K562 (cell line): ENCODE results near the gene IRF8. TPM values are rescaled to one million over a fixed set of nuclear protein-coding genes. Genes with fewer than 3 reads are reported as not detected.

Source experiments
- ATAC-seq: fragments of 200-7000 bp; cut with Tn5 transposase; 3 replicates; pipeline ENCODE4 v1.9.1; 2020; ENCODE audit warnings: moderate library complexity
- Bru-seq: library from RNA; stranded (reverse); fragments of 400-500 nt; gene quantifications from one replicate; lab custom pipeline; 2021; lab: Mats Ljungman, UMichigan
- BruChase-seq, 2 experiments: library from RNA; stranded (reverse); fragments of 400-500 nt; gene quantifications; one replicate each; lab custom pipeline; 2021; lab: Mats Ljungman, UMichigan
- BruUV-seq: library from RNA; stranded (reverse); fragments of 400-500 nt; replicated peaks from 2 replicates; lab custom pipeline; 2021; lab: Mats Ljungman, UMichigan
- CTCF ChIA-PET: fragments of 300-600 bp; formaldehyde crosslinking; extraction: SDS; loops from one replicate; lab custom pipeline; 2021; ENCODE audit warnings: low intra/inter-chr PET ratio; lab: Yijun Ruan, JAX
- POLR2A ChIA-PET: fragments of 300-600, 350-650 bp; sonication (Branson Sonifier 250); formaldehyde crosslinking; extraction: SDS; loops from one replicate; lab custom pipeline; 2021; ENCODE audit warnings: antibody characterized with exemption, inconsistent platforms; lab: Yijun Ruan, JAX
- DNase-seq, 4 experiments: peaks; one replicate each; pipeline versions ENCODE4 v3.0.0 to v3.0.0-alpha.2; 2011 to 2018; ENCODE audit warnings: low spot score in 3 of 4, mixed read lengths in 3 of 4; ENCODE audit errors: extremely low read depth in 1 of 4
- FAIRE-seq: peaks from 2 replicates; lab custom pipeline; 2011; peaks lifted over from hg19 to GRCh38; lab: Jason Lieb, UNC
- H2AFZ ChIP-seq: 2 replicates; pipeline ENCODE4 v1.6.0; 2011; ENCODE audit warnings: low read depth, low read length, control low read depth, inconsistent platforms
- H3K27ac ChIP-seq: fragments of 200-600 bp; 3 replicates; pipeline ENCODE4 v1.8.0; 2011; ENCODE audit warnings: low read depth, mild to moderate bottlenecking, control low read depth, inconsistent platforms, low read length, moderate library complexity, mixed read lengths; ENCODE audit errors: extremely low read depth
- H3K27me3 ChIP-seq, 2 experiments: fragments of 300-600 bp in 1 of 2; 2 replicates in 1 of 2; 3 replicates in 1 of 2; pipeline versions ENCODE4 v1.6.0 to v1.8.0; 2011; ENCODE audit warnings: inconsistent platforms in 2 of 2, low read length in 2 of 2, mild to moderate bottlenecking in 1 of 2, mixed read lengths in 1 of 2, moderate library complexity in 1 of 2; ENCODE audit not compliant: control insufficient read depth in 2 of 2, insufficient read depth in 2 of 2
- H3K36me3 ChIP-seq: fragments of 300-600 bp; 3 replicates; pipeline ENCODE4 v1.8.0; 2011; ENCODE audit warnings: mild to moderate bottlenecking, low read length, inconsistent platforms; ENCODE audit not compliant: control insufficient read depth, insufficient read depth
- H3K4me1 ChIP-seq, 2 experiments: fragments of 200-600 bp in 1 of 2; replicated peaks in 1 of 2; 2 replicates in 1 of 2; 3 replicates in 1 of 2; pipeline versions ENCODE4 v1.5.1 to v1.8.0; 2011; ENCODE audit warnings: inconsistent platforms in 2 of 2, low read length in 2 of 2, mild to moderate bottlenecking in 1 of 2, mixed read lengths in 1 of 2, moderate library complexity in 1 of 2; ENCODE audit not compliant: control insufficient read depth in 2 of 2, insufficient read depth in 2 of 2
- H3K4me2 ChIP-seq: 2 replicates; pipeline ENCODE4 v1.6.1; 2011; ENCODE audit warnings: low read length, control low read depth, inconsistent platforms, mixed read lengths; ENCODE audit not compliant: insufficient read depth
- H3K4me3 ChIP-seq: fragments of 200-600 bp; sonication (generic), shearing (Covaris generic); 2 replicates; pipeline ENCODE4 v1.5.1; 2016; ENCODE audit warnings: control low read depth, inconsistent platforms
- H3K79me2 ChIP-seq: fragments of 200-600 bp; 3 replicates; pipeline ENCODE4 v1.8.0; 2011; ENCODE audit warnings: low read length, inconsistent platforms; ENCODE audit not compliant: control insufficient read depth, insufficient read depth
- H3K9ac ChIP-seq, 2 experiments: 2 replicates each; pipeline versions ENCODE4 v1.6.0 to v1.6.1; 2011; ENCODE audit warnings: low read depth in 2 of 2, low read length in 2 of 2, control low read depth in 1 of 2, inconsistent platforms in 1 of 2, mild to moderate bottlenecking in 1 of 2, mixed read lengths in 1 of 2; ENCODE audit not compliant: insufficient read depth in 1 of 2
- H3K9me1 ChIP-seq: one replicate; pipeline ENCODE4 v1.6.0; 2011; ENCODE audit warnings: inconsistent platforms, mild to moderate bottlenecking, low read length, moderate library complexity; ENCODE audit not compliant: control insufficient read depth, insufficient read depth
- H3K9me3 ChIP-seq: replicated peaks from 2 replicates; pipeline ENCODE4 v1.5.1; 2011; ENCODE audit warnings: low read depth, low read length, inconsistent platforms; ENCODE audit not compliant: control insufficient read depth, insufficient read depth
- H4K20me1 ChIP-seq: replicated peaks from 2 replicates; pipeline ENCODE4 v1.6.1; 2011; ENCODE audit warnings: low read length, inconsistent platforms, mixed read lengths; ENCODE audit not compliant: control insufficient read depth, insufficient read depth
- BRF1 ChIP-seq: IDR thresholded peaks from 3 replicates; pipeline ENCODE4 v1.6.1; 2011; ENCODE audit warnings: borderline replicate concordance, mild to moderate bottlenecking; ENCODE audit not compliant: insufficient read length; ENCODE audit errors: extremely low read depth
- CTCF ChIP-seq, 3 experiments: IDR thresholded peaks in 2 of 3; conservative IDR thresholded peaks in 1 of 3; 2 replicates each; pipeline ENCODE4 v1.5.1; 2011 to 2012; ENCODE audit warnings: low read length in 3 of 3, mild to moderate bottlenecking in 3 of 3, control low read depth in 2 of 3, improper control_type of control experiment in 1 of 3, inconsistent platforms in 1 of 3, low read depth in 1 of 3, mixed read lengths in 1 of 3, moderate library complexity in 1 of 3; ENCODE audit not compliant: insufficient read depth in 2 of 3
- FOXK1 ChIP-seq: sonication (generic); formaldehyde crosslinking; IDR thresholded peaks from 2 replicates; pipeline ENCODE4 v1.8.0; 2022; ENCODE audit warnings: missing genetic modification reagents, mild to moderate bottlenecking, borderline replicate concordance
- GTF2F1 ChIP-seq: IDR thresholded peaks from 2 replicates; pipeline ENCODE4 v1.6.1; 2011; ENCODE audit warnings: low read depth, low read length, improper control_type of control experiment
- NFATC3 ChIP-seq: fragments of 450-650 bp; IDR thresholded peaks from 2 replicates; pipeline ENCODE4 v1.6.1; 2017; ENCODE audit warnings: mild to moderate bottlenecking
- PTTG1 ChIP-seq: fragments of 450-650 bp; IDR thresholded peaks from 2 replicates; pipeline ENCODE4 v1.6.1; 2016; ENCODE audit warnings: low read depth, mild to moderate bottlenecking, missing genetic modification characterization, missing compliant biosample characterization
- SIN3B ChIP-seq: fragments of 450-650 bp; IDR thresholded peaks from 2 replicates; pipeline ENCODE4 v1.6.1; 2017; ENCODE audit warnings: low read depth, mild to moderate bottlenecking, moderate library complexity
- SIRT6 ChIP-seq: IDR thresholded peaks from one replicate; pipeline ENCODE4 v1.6.1; 2012; ENCODE audit warnings: low read depth, mild to moderate bottlenecking, control low read depth, inconsistent platforms, low read length, moderate library complexity
- TEAD2 ChIP-seq: fragments of 450-650 bp; IDR thresholded peaks from 2 replicates; pipeline ENCODE4 v1.6.1; 2016; ENCODE audit warnings: missing genetic modification characterization, control low read depth, missing compliant biosample characterization
- YBX1 ChIP-seq: fragments of 450-650 bp; IDR thresholded peaks from 2 replicates; pipeline ENCODE4 v1.7.1; 2016; ENCODE audit warnings: mild to moderate bottlenecking
- ZFP91 ChIP-seq: sonication (generic); formaldehyde crosslinking; IDR thresholded peaks from 2 replicates; pipeline ENCODE4 v1.8.0; 2022; ENCODE audit warnings: mild to moderate bottlenecking, missing genetic modification reagents
- ZNF644 ChIP-seq: fragments of 200-800 bp; sonication (Bioruptor generic); IDR thresholded peaks from 2 replicates; pipeline ENCODE4 v1.6.1; 2016; ENCODE audit warnings: low read depth, missing genetic modification characterization, missing compliant biosample characterization
- WGBS: fragments of 100-300 bp; shearing (Covaris generic); methylation state at CpG from one replicate; pipeline ENCODE4 v1.1.6; 2016; ENCODE audit warnings: low coverage, mixed read lengths; ENCODE audit not compliant: insufficient coverage; ENCODE audit errors: missing lambda C conversion rate; 5-methylcytosine and 5-hydroxymethylcytosine counted together
- in situ Hi-C: fragments of 300-500 bp; cut with MboI; formaldehyde crosslinking; loops from 4 replicates; pipeline ENCODE4 v1.15.0; 2018; ENCODE audit warnings: inconsistent platforms, mixed read lengths
- intact Hi-C: fragments of 100-400 bp; cut with micrococcal nuclease; formaldehyde crosslinking; loops from 2 replicates; pipeline ENCODE4 v1.14.2; 2022
- long read RNA-seq, 3 experiments: library from polyadenylated mRNA in 2 of 3; library from RNA in 1 of 3; unstranded in 2 of 3; stranded (forward) in 1 of 3; transcript quantifications; one replicate each; pipeline ENCODE4 v2.0.0, GENCODE V29; 2019 to 2022
- polyA minus RNA-seq, 3 experiments: library from RNA; depleted of rRNA, polyadenylated mRNA; stranded (reverse); fragments of >200 nt; gene quantifications; 2 replicates each; pipeline ENCODE4 v1.2.3, GENCODE V29; 2011
- polyA plus RNA-seq, 8 experiments: library from polyadenylated mRNA; depleted of rRNA in 4 of 8; stranded (reverse) in 5 of 8; unstranded in 3 of 8; fragments of >200 nt; fragmentation: Nextera tagmentation in 2 of 8; fragmentation: Illumina TruSeq in 1 of 8; extraction: Ambion mirVana in 2 of 8; extraction: Trizol in 1 of 8; gene quantifications; 2 replicates each; pipeline versions ENCODE4 v1.2.1 to v1.2.3, GENCODE V29; 2011 to 2014; ENCODE audit warnings: inconsistent platforms in 1 of 8, missing spikeins in 1 of 8
- total RNA-seq, 7 experiments: library from RNA; depleted of rRNA in 6 of 7; stranded (reverse); fragments of >200 nt in 6 of 7; fragmentation: Illumina TruSeq in 2 of 7; extraction: Trizol in 2 of 7; gene quantifications; 2 replicates each; pipeline versions ENCODE4 v1.2.1 to v1.2.3, GENCODE V29; 2011 to 2021; ENCODE audit warnings: low replicate concordance in 1 of 7
- TF ChIP-seq, protein P1 (sequence below): sonication (generic); formaldehyde crosslinking; IDR thresholded peaks from 2 replicates; pipeline ENCODE4 v1.8.0; 2022; ENCODE audit warnings: mild to moderate bottlenecking, missing genetic modification reagents

IRF8 gene
- total RNA-seq (2011; cell fraction: chromatin; rRNA removed; ENCODE audit: low replicate concordance): not detected in 2 replicates
- total RNA-seq (2011; cell fraction: nucleolus; rRNA removed): not detected in 2 replicates
- total RNA-seq (2011; cell fraction: nucleoplasm; rRNA removed): not detected in 2 replicates
- not detected in 2 replicates for total RNA-seq (2014; rRNA removed)
- not detected in 2 replicates for total RNA-seq (2014; rRNA removed; fragmentation: Illumina TruSeq; extraction: Trizol)
- not detected in 2 replicates for total RNA-seq (2015; rRNA removed; fragmentation: Illumina TruSeq; extraction: Trizol)
- 0.65 and 0.98 TPM in 2 replicates for total RNA-seq (2021)
- not detected in 2 replicates for polyA plus RNA-seq (2011; rRNA removed)
- not detected in 2 replicates for polyA plus RNA-seq (2011; cell fraction: cytosol; rRNA removed)
- not detected in 2 replicates for polyA plus RNA-seq (2011; cell fraction: nucleus; rRNA removed)
- not detected in 2 replicates for polyA plus RNA-seq (2012)
- 0.07 TPM in 1 of 2 replicates, not detected in the other for polyA plus RNA-seq (2014; fragmentation: Illumina TruSeq; extraction: Trizol)
- polyA plus RNA-seq (2014; fragmentation: Nextera tagmentation; extraction: Ambion mirVana): not detected
- 0.01 and 0.03 TPM in 2 replicates for polyA plus RNA-seq (2014; rRNA removed)
- not detected in 2 replicates for polyA minus RNA-seq (2011; rRNA and poly(A)+ RNA removed)
- not detected in 2 replicates for polyA minus RNA-seq (2011; cell fraction: cytosol; rRNA and poly(A)+ RNA removed)
- not detected in 2 replicates for polyA minus RNA-seq (2011; cell fraction: nucleus; rRNA and poly(A)+ RNA removed)
- Bru-seq, nascent RNA: not detected
- not detected for BruChase-seq, experiment 1, labeled RNA remaining after a 2-hour chase
- not detected for BruChase-seq, experiment 2, labeled RNA remaining after a 6-hour chase
- long read RNA-seq, experiment 1: 0 reads
- long read RNA-seq, experiment 2: 0 reads
- long read RNA-seq, experiment 3: 0 reads

GRCh38 chr16:85898521-85899442, at the start of gene IRF8:
IRF8 (plus strand) TSS chr16:85899162; CDS start chr16:85903016, 3,854 bp downstream.
- ATAC-seq (no peak), FAIRE-seq (no peak), DNase-seq (no peak)
- Histone ChIP-seq H3K9me3 (no peaks in the 10 kb centered on the region), H4K20me1 (peaks cover 5% of the 10 kb centered on the region), H2AFZ (no peak within 1 kb of the TSS), H3K4me3 (no peak within 1 kb of the TSS), H3K9ac (no peak within 1 kb of the TSS; a peak in 1 of 4 replicates), H3K27ac (no peak within 1 kb of the TSS), H3K79me2 (no peaks in the 10 kb centered on the region), H3K27me3 (peaks cover 64 to 85% of the 10 kb centered on the region in 2 experiments), H3K36me3 (no peaks in the 10 kb centered on the region), H3K4me2 (no peak within 1 kb of the TSS), H3K4me1 (peaks cover 0 to 9% of the 10 kb centered on the region in 2 experiments; a peak in 1 of 5 replicates), H3K9me1 (no peaks in the 10 kb centered on the region)
- WGBS: 15% methylated on average over 79 of the region's 102 CpGs
- BruUV-seq: no TSS peak
- intact Hi-C loops (loop anchor here (5.0 kb wide), 1 partner anchor 76 kb away; no protein-coding TSS in a partner anchor), in situ Hi-C loops (no loop called here)
- POLR2A ChIA-PET: interaction anchor here (0.8 kb wide), 1 partner anchor 406 kb away, joined by 3 read pairs; no protein-coding TSS in a partner anchor
- CTCF ChIA-PET: no interaction called here
- no peak for TF ChIP-seq ZNF644 (tag)
- TF ChIP-seq CTCF (IDR thresholded peaks at IDR 0.05 in 2 of 3, conservative IDR thresholded peaks at IDR 0.05 in 1 of 3; ENCODE audit: insufficient read depth in 2 of 3, low read depth in 1 of 3, low read length in 3 of 3): no peak
- TF ChIP-seq YBX1: no peak
- TF ChIP-seq, protein P1, sequence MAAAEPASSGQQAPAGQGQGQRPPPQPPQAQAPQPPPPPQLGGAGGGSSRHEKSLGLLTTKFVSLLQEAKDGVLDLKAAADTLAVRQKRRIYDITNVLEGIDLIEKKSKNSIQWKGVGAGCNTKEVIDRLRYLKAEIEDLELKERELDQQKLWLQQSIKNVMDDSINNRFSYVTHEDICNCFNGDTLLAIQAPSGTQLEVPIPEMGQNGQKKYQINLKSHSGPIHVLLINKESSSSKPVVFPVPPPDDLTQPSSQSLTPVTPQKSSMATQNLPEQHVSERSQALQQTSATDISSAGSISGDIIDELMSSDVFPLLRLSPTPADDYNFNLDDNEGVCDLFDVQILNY (CRISPR knock-in tag): no peak
- TF ChIP-seq SIN3B: no peak
- no peak for TF ChIP-seq NFATC3
- no peak for TF ChIP-seq GTF2F1
- TF ChIP-seq ZFP91 (CRISPR knock-in tag): no peak
- no peak for TF ChIP-seq FOXK1 (CRISPR knock-in tag)
- TF ChIP-seq SIRT6: no peak
- no peak for TF ChIP-seq TEAD2
- TF ChIP-seq BRF1: no peak
- TF ChIP-seq PTTG1 (tag): no peak
